Measurements from ENCODE around the gene KNG1. TPM values are rescaled to one million over a fixed set of nuclear protein-coding genes. Genes with fewer than 3 reads are reported as not detected.

Gene KNG1
- total RNA-seq, 2 donors from 2014 or later = not detected

- no peak for TF ChIP-seq CTCF (conservative IDR thresholded peaks at IDR 0.05)
- Mint-ChIP-seq H3K27me3 (ENCODE audit: insufficient read depth) (peaks cover 16% of the 10 kb centered on the region), H3K27ac (peak overlapping the region; percentile 99), H3K9me3 (no peaks in the 10 kb centered on the region), H3K36me3 (ENCODE audit: low read depth) (peaks cover 57% of the 10 kb centered on the region), H3K4me3 (peak overlapping the region; percentile 99), H3K4me1 (peaks cover 26% of the 10 kb centered on the region)
- 12 to 14% methylated on average over 6 to 7 of the region's 7 CpGs for WGBS, 2 experiments (ENCODE audit: insufficient coverage in 1 of 2, insufficient read length in 1 of 2)
- Histone ChIP-seq H3K9ac (ENCODE audit: extremely low read depth, low read length, poor library complexity, severe bottlenecking) (peak overlapping the region; percentile 100), H3K9me3 (ENCODE audit: control insufficient read depth, low read length) (no peaks in the 10 kb centered on the region), H3K4me1 (ENCODE audit: control insufficient read depth, insufficient read depth, low read length) (no peaks in the 10 kb centered on the region), H3K27ac (ENCODE audit: low read depth, low read length) (no peak overlapping the region), H3K27me3 (ENCODE audit: control insufficient read depth, insufficient read depth, low read length, poor library complexity, severe bottlenecking) (peaks cover 3% of the 10 kb centered on the region), H3K36me3 (ENCODE audit: control insufficient read depth, insufficient read depth, low read length) (peaks cover 60% of the 10 kb centered on the region), H3K4me3 (ENCODE audit: low read length) (peak overlapping the region; percentile 94)
- DNase-seq = no peak
These were observed 67.8 kb downstream of the KNG1 start for GRCh38 chr3:186784820-186785494.

DNA sequence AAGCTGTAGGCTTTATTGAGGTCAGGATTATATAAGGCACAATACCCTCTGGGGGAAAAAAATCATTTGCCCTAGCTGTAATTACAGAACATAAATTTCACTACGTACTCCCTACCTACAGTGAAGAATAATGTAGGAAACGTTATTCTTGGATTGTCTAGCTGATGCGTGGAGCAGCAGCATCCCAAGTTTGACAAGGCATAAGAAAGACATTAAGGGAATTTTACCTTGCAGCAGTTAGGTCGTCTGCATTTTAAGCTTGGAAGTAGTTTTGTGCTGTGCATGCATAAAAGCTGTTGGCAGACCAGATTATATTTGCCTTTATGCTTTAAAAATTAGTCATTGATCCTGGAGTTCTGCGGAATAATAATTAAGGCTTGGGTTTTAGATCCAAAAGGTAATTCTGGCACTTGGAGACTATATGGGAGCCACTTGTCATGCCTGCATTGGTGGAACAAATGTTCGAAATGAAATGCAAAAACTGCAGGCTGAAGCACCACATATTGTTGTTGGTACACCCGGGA lies 68.4 kb downstream of the KNG1 start:
- 42 to 53% methylated on average over 5 to 6 of the region's 7 CpGs for WGBS, 2 experiments (ENCODE audit: insufficient coverage in 1 of 2, insufficient read length in 1 of 2)
- Histone ChIP-seq H3K9me3 (ENCODE audit: control insufficient read depth, low read length) (no peaks in the 10 kb centered on the region), H3K4me1 (ENCODE audit: control insufficient read depth, insufficient read depth, low read length) (no peaks in the 10 kb centered on the region), H3K9ac (ENCODE audit: extremely low read depth, low read length, poor library complexity, severe bottlenecking) (peak overlapping the region; percentile 100), H3K27me3 (ENCODE audit: control insufficient read depth, insufficient read depth, low read length, poor library complexity, severe bottlenecking) (no peaks in the 10 kb centered on the region), H3K36me3 (ENCODE audit: control insufficient read depth, insufficient read depth, low read length) (peaks cover 66% of the 10 kb centered on the region), H3K27ac (ENCODE audit: low read depth, low read length) (peak overlapping the region; percentile 52), H3K4me3 (ENCODE audit: low read length) (peak overlapping the region; percentile 94)
- no peak overlapping the region for H3K27ac Mint-ChIP-seq
- no peak for DNase-seq
- peak overlapping the region; percentile 99 for H3K4me3 Mint-ChIP-seq
- no peak for TF ChIP-seq CTCF (conservative IDR thresholded peaks at IDR 0.05)
- peaks cover 57% of the 10 kb centered on the region for H3K36me3 Mint-ChIP-seq (ENCODE audit: low read depth)
- no peaks in the 10 kb centered on the region for H3K9me3 Mint-ChIP-seq
- H3K27me3 Mint-ChIP-seq (ENCODE audit: insufficient read depth) = peaks cover 10% of the 10 kb centered on the region
- peaks cover 26% of the 10 kb centered on the region for H3K4me1 Mint-ChIP-seq

- no peaks in the 10 kb centered on the region for H3K27me3 ChIP-seq (ENCODE audit: control insufficient read depth, insufficient read depth, low read length, poor library complexity, severe bottlenecking)
- peaks cover 4% of the 10 kb centered on the region for H3K27me3 Mint-ChIP-seq (ENCODE audit: insufficient read depth)
- H3K4me3 Mint-ChIP-seq = peak overlapping the region; percentile 99
- peak overlapping the region; percentile 94 for H3K4me3 ChIP-seq (ENCODE audit: low read length)
- WGBS, 2 experiments (ENCODE audit: insufficient coverage in 1 of 2, insufficient read length in 1 of 2) = 96 to 100% methylated on average over 3 of the region's 3 CpGs
- H3K27ac ChIP-seq (ENCODE audit: low read depth, low read length) = no peak overlapping the region
- peaks cover 72% of the 10 kb centered on the region for H3K36me3 ChIP-seq (ENCODE audit: control insufficient read depth, insufficient read depth, low read length)
- peaks cover 63% of the 10 kb centered on the region for H3K36me3 Mint-ChIP-seq (ENCODE audit: low read depth)
- H3K27ac Mint-ChIP-seq = peak overlapping the region; percentile 78
- DNase-seq = no peak
- no peaks in the 10 kb centered on the region for H3K9me3 Mint-ChIP-seq
- H3K4me1 Mint-ChIP-seq = peaks cover 21% of the 10 kb centered on the region
- no peaks in the 10 kb centered on the region for H3K9me3 ChIP-seq (ENCODE audit: control insufficient read depth, low read length)
- no peaks in the 10 kb centered on the region for H3K4me1 ChIP-seq (ENCODE audit: control insufficient read depth, insufficient read depth, low read length)
- H3K9ac ChIP-seq (ENCODE audit: extremely low read depth, low read length, poor library complexity, severe bottlenecking) = peak overlapping the region; percentile 100
- TF ChIP-seq CTCF (conservative IDR thresholded peaks at IDR 0.05) = no peak
These were observed 69.8 kb downstream of the KNG1 start for GRCh38 chr3:186786922-186787321.
